Heart left ventricle (tissue), 16 donors: ENCODE data around the gene RPS6KB2. TPM values are rescaled to one million over a fixed set of nuclear protein-coding genes. Genes with fewer than 3 reads are reported as not detected.
A peak's percentile ranks its signal among the peaks of the same experiment; 100 is the strongest.

Source experiments
- ATAC-seq, 4 donors: fragments of 200-7000 bp; cut with Tn5 transposase; one replicate each; pipeline ENCODE4 v1.9.1; 2020 to 2022; ENCODE audit warnings: moderate library complexity in 4 of 4, mild to moderate bottlenecking in 3 of 4, moderate number of reproducible peaks in 1 of 4
- DNase-seq, 5 donors: peaks; one replicate each; pipeline ENCODE4 v3.0.0-alpha.2; 2020
- H3K27ac ChIP-seq, 12 donors: fragments of 200-600 bp; sonication (generic) in 4 of 12; one replicate each; pipeline versions ENCODE4 v1.5.0 to v1.8.0; 2016 to 2022; ENCODE audit warnings: mild to moderate bottlenecking in 2 of 12
- H3K27me3 ChIP-seq, 9 donors: fragments of 200-600 bp; sonication (generic) in 2 of 9; one replicate each; pipeline versions ENCODE4 v1.5.1 to v1.8.0; 2016 to 2022; ENCODE audit warnings: mild to moderate bottlenecking in 3 of 9
- H3K36me3 ChIP-seq, 9 donors: fragments of 200-600 bp; sonication (generic) in 2 of 9; one replicate each; pipeline versions ENCODE4 v1.5.0 to v1.8.0; 2018 to 2022; ENCODE audit warnings: mild to moderate bottlenecking in 2 of 9
- H3K4me1 ChIP-seq, 12 donors: fragments of 200-600 bp; sonication (generic) in 4 of 12; one replicate each; pipeline versions ENCODE4 v1.5.0 to v1.8.0; 2016 to 2022; ENCODE audit warnings: mild to moderate bottlenecking in 3 of 12
- H3K4me3 ChIP-seq, 12 donors: fragments of 200-600 bp; sonication (generic) in 4 of 12; one replicate each; pipeline versions ENCODE4 v1.5.0 to v1.8.0; 2017 to 2022; ENCODE audit warnings: mild to moderate bottlenecking in 9 of 12, moderate library complexity in 4 of 12
- H3K9me3 ChIP-seq, 12 donors: fragments of 200-600 bp; sonication (generic) in 4 of 12; one replicate each; pipeline versions ENCODE4 v1.5.0 to v1.8.0; 2016 to 2022; ENCODE audit warnings: mild to moderate bottlenecking in 1 of 12
- POLR2A ChIP-seq, 2 donors: fragments of 450-650 bp; IDR thresholded peaks; one replicate each; pipeline ENCODE4 v1.6.1; 2017; ENCODE audit warnings: antibody characterized with exemption in 2 of 2, mild to moderate bottlenecking in 2 of 2, moderate library complexity in 2 of 2
- WGBS, 4 donors: extraction: QIAGEN DNeasy Blood & Tissue Kit in 2 of 4; methylation state at CpG; one replicate each; pipeline versions ENCODE4 v1.1.5 to v1.1.7; 2013 to 2018; 5-methylcytosine and 5-hydroxymethylcytosine counted together
- intact Hi-C, 10 donors: fragments of 100-400 bp; cut with DNase I; formaldehyde crosslinking; loops; one replicate each; pipeline versions ENCODE4 v1.11.1 to v1.14.2; 2022
- polyA plus RNA-seq, 2 donors: library from polyadenylated mRNA; stranded (reverse); fragments of 200-250 nt; gene quantifications; one replicate each; pipeline ENCODE4 v1.2.3, GENCODE V29; 2013
- total RNA-seq, 9 donors: library from RNA; depleted of rRNA in 2 of 9; stranded (reverse); fragments of >200 nt in 2 of 9; fragmentation: NEBNext Ultra II Directional in 3 of 9; extraction: Animal tissue kit (Norgen Biotek cat#: 25700) in 3 of 9; gene quantifications; one replicate each; pipeline versions ENCODE4 v1.1.0 to v1.2.4, GENCODE V29; 2016 to 2023
- TF ChIP-seq, protein P1 (sequence below), 12 donors: fragments of 200-600 bp; sonication (generic) in 4 of 12; IDR thresholded peaks; one replicate each; pipeline versions ENCODE4 v1.5.0 to v1.8.0; 2018 to 2022; ENCODE audit warnings: antibody characterized with exemption in 12 of 12, mild to moderate bottlenecking in 5 of 12
- donor health status: ischemic (EF 13 %, LVEDD 7.1; RV severe dilation, severe dysfunction).
- donor health status: healthy with polysubstance abuse.
- donor health status: DM: no; HTN: yes; CAD: no.
- donor health status: DM: no; HTN: no; CAD: no.
- donor health status: ischemic (EF 25% LVEDD 6.9; RV normal size, moderate dysfunction).
- donor health status: ischemic (EF 25% LVEDD 5.7; RV mildly dilated, moderate dysfunction).
- donor health status: healthy.
- donor health status: DM: yes; HTN: yes; CAD: no.
- donor health status: ischemic (EF 35%, LVEDD 5.7; RV mildly dilated, moderate dysfunction).
- donor health status: nonischemic (EF 11% LVEDD 7.7; RV severe dilation, severe dysfunction).
- donor health status: DM: yes; HTN: yes; CAD: no.
- donor health status: PGD.
- donor health status: ischemic (EF 29% LVEDD 5.4; RV normal size, mild dysfunction).
- donor health status: nonischemic (EF 23%, LVEDD 6.1; RV moderate dilation, normal function).

RPS6KB2 gene
- total and polyA plus RNA-seq, 11 donors = 19.3 to 36.0 (median 26.0) TPM

GRCh38 chr11:67418476-67419281 lies 9.6 kb upstream of the RPS6KB2 start:
- TF ChIP-seq POLR2A (IDR thresholded peaks at IDR 0.05) = no peak
- TF ChIP-seq, protein P1, sequence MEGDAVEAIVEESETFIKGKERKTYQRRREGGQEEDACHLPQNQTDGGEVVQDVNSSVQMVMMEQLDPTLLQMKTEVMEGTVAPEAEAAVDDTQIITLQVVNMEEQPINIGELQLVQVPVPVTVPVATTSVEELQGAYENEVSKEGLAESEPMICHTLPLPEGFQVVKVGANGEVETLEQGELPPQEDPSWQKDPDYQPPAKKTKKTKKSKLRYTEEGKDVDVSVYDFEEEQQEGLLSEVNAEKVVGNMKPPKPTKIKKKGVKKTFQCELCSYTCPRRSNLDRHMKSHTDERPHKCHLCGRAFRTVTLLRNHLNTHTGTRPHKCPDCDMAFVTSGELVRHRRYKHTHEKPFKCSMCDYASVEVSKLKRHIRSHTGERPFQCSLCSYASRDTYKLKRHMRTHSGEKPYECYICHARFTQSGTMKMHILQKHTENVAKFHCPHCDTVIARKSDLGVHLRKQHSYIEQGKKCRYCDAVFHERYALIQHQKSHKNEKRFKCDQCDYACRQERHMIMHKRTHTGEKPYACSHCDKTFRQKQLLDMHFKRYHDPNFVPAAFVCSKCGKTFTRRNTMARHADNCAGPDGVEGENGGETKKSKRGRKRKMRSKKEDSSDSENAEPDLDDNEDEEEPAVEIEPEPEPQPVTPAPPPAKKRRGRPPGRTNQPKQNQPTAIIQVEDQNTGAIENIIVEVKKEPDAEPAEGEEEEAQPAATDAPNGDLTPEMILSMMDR (IDR thresholded peaks at IDR 0.05) = no peak
- Histone ChIP-seq H3K27me3 (peaks cover 0 to 20% (median 0%) of the 10 kb centered on the region in 9 donors), H3K9me3 (no peaks in the 10 kb centered on the region), H3K27ac (peak overlapping the region; percentile 28 to 96 (median 87)), H3K36me3 (no peaks in the 10 kb centered on the region), H3K4me1 (peaks cover 3 to 67% (median 43%) of the 10 kb centered on the region in 12 donors), H3K4me3 (peak overlapping the region in 5 of 12 donors; percentile 5 to 25 (median 22))
- intact Hi-C loops = no loop called here
- peak; percentile 7 to 72 (median 18) for ATAC-seq
- peak in 4 of 5 donors; percentile 58 to 80 (median 65) for DNase-seq
- WGBS, 4 donors = 41 to 62% (median 45%) methylated on average over 17 to 26 of the region's 26 CpGs

DNA sequence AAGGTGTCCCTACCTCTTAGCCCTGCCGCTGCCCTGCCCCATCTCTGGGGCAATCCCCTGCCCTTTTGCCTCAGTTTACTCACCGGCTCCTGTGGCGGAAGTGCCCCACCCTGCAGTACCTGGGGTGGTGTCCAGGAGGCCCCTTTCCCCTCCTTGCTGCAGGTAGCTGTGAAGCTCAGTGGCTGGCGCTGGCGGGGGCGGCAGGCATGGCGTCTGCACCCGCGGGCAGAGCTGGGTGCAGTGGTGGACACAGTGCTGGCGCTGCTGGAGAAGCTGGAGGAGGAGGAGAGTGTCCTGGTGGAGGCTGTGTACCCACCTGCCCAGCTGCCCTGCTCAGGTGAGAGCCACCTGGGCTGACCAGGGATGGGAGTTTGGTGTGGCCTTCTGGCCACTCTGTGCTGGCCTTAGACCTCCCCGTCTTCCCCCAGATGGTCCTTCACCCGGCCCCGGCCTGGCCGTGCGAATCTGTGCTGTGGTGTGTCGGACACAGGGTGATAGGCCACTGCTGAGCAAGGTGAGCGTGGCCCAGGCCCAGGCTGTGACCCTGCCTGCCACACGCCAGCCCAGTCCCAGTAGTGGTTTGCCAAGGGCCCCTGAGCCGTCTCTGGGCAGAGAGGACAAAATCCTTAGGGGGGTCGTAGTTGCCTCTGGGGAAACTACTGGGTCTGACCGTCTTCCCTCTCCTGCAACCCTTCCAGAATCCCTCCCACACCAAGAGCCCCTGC lies 8.8 kb upstream of the RPS6KB2 start:
- DNase-seq (no peak), ATAC-seq (no peak)
- WGBS, 4 donors = 87 to 93% (median 93%) methylated on average over 13 to 21 of the region's 21 CpGs
- no peak for TF ChIP-seq POLR2A (IDR thresholded peaks at IDR 0.05)
- TF ChIP-seq, protein P1 (IDR thresholded peaks at IDR 0.05) = no peak
- H3K36me3 ChIP-seq = no peaks in the 10 kb centered on the region
- H3K4me1 ChIP-seq = peaks cover 3 to 67% (median 43%) of the 10 kb centered on the region in 12 donors
- H3K9me3 ChIP-seq = no peaks in the 10 kb centered on the region
- intact Hi-C loops = loop anchor here in 3 of 10 donors (2.0 to 5.0 kb wide), 3 partner anchors 17 to 89 kb away; partner anchors contain the start of gene CDK2AP2 (in 1 of the 3)
- peaks cover 0 to 14% (median 0%) of the 10 kb centered on the region in 9 donors for H3K27me3 ChIP-seq
- peak overlapping the region in 4 of 12 donors; percentile 22 to 57 (median 24) for H3K4me3 ChIP-seq
- H3K27ac ChIP-seq = peak overlapping the region in 11 of 12 donors; percentile 73 to 96 (median 92)

GRCh38 chr11:67420147-67420645 lies 8.1 kb upstream of the RPS6KB2 start:
- 26 to 40% (median 37%) methylated on average over 10 to 15 of the region's 15 CpGs for WGBS, 4 donors
- no peak for ATAC-seq
- no peak for TF ChIP-seq POLR2A (IDR thresholded peaks at IDR 0.05)
- TF ChIP-seq, protein P1 (IDR thresholded peaks at IDR 0.05) = no peak
- peaks cover 3 to 63% (median 41%) of the 10 kb centered on the region in 12 donors for H3K4me1 ChIP-seq
- H3K9me3 ChIP-seq = no peaks in the 10 kb centered on the region
- intact Hi-C loops = loop anchor here in 3 of 10 donors (2.0 to 5.0 kb wide), 3 partner anchors 17 to 89 kb away; partner anchors contain the start of gene CDK2AP2 (in 1 of the 3)
- H3K36me3 ChIP-seq = no peaks in the 10 kb centered on the region
- peak overlapping the region; percentile 79 to 97 (median 92) for H3K27ac ChIP-seq
- peaks cover 0 to 8% (median 0%) of the 10 kb centered on the region in 9 donors for H3K27me3 ChIP-seq
- H3K4me3 ChIP-seq = peak overlapping the region; percentile 32 to 89 (median 64)
- no peak for DNase-seq
